NCI-H345 (cell line): ENCODE measurements around the gene PSMG4.
A peak's percentile ranks its signal among the peaks of the same experiment; 100 is the strongest.

Experiments used
- DNase-seq: peaks from one replicate; lab custom pipeline; 2025; lab: John Stamatoyannopoulos, UW

The PSMG4 gene

GRCh38 chr6:3251462-3252314, 7.1 kb upstream of the PSMG4 start:
- DNase-seq, result peak; percentile 40

- DNase-seq, result no peak
Measured at GRCh38 chr6:3252369-3252768, 6.4 kb upstream of the PSMG4 start.

- no peak for DNase-seq
Measured at GRCh38 chr6:3252861-3253596, 5.7 kb upstream of the PSMG4 start.

GRCh38 chr6:3253597-3253961, 5.2 kb upstream of the PSMG4 start:
- DNase-seq, result no peak

- DNase-seq, result no peak
Measured at GRCh38 chr6:3258201-3258600, 546 bp upstream of the PSMG4 start.

- DNase-seq, result no peak
Measured at GRCh38 chr6:3259491-3259958, 778 bp downstream of the PSMG4 start.

- no peak for DNase-seq
Measured at GRCh38 chr6:3260296-3260695, 1.5 kb downstream of the PSMG4 start.

GRCh38 chr6:3260772-3261517, 2.2 kb downstream of the PSMG4 start:
- no peak for DNase-seq

- DNase-seq, result no peak
Measured at GRCh38 chr6:3261518-3261820, 2.7 kb downstream of the PSMG4 start.

- no peak for DNase-seq
Measured at GRCh38 chr6:3261921-3262320, 3.2 kb downstream of the PSMG4 start.

GRCh38 chr6:3263096-3263495, 4.3 kb downstream of the PSMG4 start:
- no peak for DNase-seq

- DNase-seq, result no peak
Measured at GRCh38 chr6:3264356-3264755, 5.6 kb downstream of the PSMG4 start.

GRCh38 chr6:3265671-3266070, 6.9 kb downstream of the PSMG4 start:
- DNase-seq, result no peak

GRCh38 chr6:3266170-3266569, 7.4 kb downstream of the PSMG4 start:
- no peak for DNase-seq

- no peak for DNase-seq
Measured at GRCh38 chr6:3267162-3267561, 8.4 kb downstream of the PSMG4 start.

GRCh38 chr6:3268680-3269079, 9.9 kb downstream of the PSMG4 start:
- DNase-seq, result no peak

GRCh38 chr6:3269281-3269975, 10.7 kb downstream of the PSMG4 start:
- no peak for DNase-seq

GRCh38 chr6:3270258-3270657, 11.5 kb downstream of the PSMG4 start:
- DNase-seq, result no peak

- no peak for DNase-seq
Measured at GRCh38 chr6:3271756-3272155, 13.0 kb downstream of the PSMG4 start.

- DNase-seq, result no peak
Measured at GRCh38 chr6:3272911-3273547, 14.3 kb downstream of the PSMG4 start.

GRCh38 chr6:3273707-3274521, 15.2 kb downstream of the PSMG4 start:
- no peak for DNase-seq
